SW480 (cell line): ENCODE results near the gene SMIM22.
A peak's percentile ranks its signal among the peaks of the same experiment; 100 is the strongest.

ENCODE experiments used
- DNase-seq: peaks from one replicate; pipeline ENCODE4 v3.0.0-alpha.2; 2016; ENCODE audit warnings: low spot score

SMIM22 gene

DNA sequence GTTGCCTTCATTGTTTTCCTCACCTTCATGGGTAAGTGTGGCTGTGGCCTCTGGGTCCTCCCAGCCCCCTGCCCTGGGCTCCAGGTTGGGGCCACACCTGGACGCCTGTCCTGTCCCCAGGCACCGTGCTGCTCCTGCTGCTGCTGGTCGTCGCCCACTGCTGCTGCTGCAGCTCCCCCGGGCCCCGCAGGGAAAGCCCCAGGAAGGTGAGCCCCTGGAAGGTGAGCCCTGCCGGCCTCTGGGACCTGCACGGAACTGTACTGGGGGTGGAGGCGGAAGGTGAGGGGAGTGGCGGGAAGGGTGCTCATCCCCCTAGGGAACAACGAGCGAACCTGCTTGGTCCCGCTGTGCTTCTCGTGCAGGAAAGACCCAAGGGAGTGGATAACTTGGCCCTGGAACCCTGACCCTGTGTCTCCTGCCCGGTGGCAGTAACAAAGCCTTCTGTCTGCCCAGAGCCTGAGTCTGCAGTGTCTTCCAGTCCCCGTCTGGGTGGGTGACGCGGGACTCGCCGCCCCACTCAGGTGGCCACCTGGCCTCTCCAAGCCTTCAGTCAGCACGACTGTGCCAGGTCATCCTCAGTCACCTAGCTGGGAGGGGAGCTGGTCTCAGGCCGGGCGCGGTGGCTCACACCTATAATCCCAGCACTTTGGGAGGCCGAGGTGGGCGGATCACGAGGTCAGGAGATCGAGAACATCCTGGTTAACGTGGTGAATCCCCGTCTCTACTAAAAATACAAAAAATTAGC, 831 bp downstream of the SMIM22 start:
- peak; percentile 32 for DNase-seq

GRCh38 chr16:4796982-4797804, 2.0 kb downstream of the SMIM22 start:
- no peak for DNase-seq

DNA sequence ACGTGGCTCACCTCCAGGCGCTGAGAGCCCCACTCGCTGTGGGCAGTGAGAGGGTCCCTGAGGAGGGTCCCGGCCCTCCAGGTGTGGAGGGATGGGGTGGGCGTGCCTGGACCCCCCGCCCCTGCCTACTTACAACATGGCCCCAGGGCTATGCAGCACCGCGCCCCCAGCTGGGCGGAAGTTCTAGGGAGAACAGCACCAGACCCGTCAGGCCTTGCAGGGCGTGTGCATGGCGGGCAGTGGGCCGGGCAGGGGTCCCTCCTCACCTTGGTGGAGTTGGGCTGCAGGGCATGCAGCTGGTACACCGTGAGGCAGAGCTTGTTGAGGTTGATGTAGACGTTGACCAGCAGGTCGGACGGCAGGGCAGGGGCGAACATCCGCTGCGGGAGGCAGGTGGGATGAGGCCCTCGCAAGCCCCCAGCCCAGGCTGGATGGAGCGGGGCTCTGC, 2.7 kb downstream of the SMIM22 start:
- DNase-seq = no peak

GRCh38 chr16:4798456-4798855, 3.3 kb downstream of the SMIM22 start:
- no peak for DNase-seq

DNA sequence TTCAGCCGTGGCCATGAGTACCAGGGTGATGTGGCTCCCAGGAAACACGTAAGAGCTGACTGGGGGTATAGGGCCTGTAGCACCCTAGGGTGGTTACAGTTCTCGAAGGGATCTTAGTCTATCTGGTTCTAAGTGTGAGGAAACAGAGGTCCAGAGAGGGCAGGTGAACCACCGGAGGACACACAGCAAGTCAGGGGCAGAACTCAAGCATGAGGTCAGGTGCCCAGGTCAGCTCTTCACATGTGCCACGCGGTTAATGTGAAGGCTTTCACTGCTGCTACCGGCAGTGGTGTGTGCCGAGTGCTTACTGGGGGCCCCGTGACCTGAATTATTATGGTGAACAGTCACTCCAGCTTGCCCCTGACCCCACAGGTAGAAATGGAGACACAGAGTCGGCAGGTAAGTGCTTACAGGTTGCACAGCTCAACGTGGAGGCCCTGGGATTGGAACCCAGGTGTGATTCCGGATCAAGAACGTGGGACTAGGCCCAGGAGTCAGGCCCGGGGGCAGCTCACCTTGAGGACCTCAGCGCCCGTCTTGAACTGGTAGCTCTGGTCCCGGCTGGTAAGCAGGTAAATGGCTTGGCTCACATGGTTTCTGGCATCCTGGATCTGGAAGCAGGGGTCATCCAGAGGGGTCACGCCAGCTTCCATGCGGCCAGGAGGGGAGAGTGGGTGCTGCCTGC, 4.1 kb downstream of the SMIM22 start:
- no peak for DNase-seq

GRCh38 chr16:4800290-4801041, 5.3 kb downstream of the SMIM22 start:
- peak; percentile 67 for DNase-seq

GRCh38 chr16:4801051-4801961, 6.1 kb downstream of the SMIM22 start:
- DNase-seq = no peak

- DNase-seq = peak; percentile 89
Measured at GRCh38 chr16:4801962-4802658, 6.9 kb downstream of the SMIM22 start, which contains the start of gene ROGDI. Gene ROGDI, minus strand, starts transcription at chr16:4802633. Its CDS starts 62 bp downstream, at chr16:4802571.

GRCh38 chr16:4802659-4803287, 7.6 kb downstream of the SMIM22 start:
- peak; percentile 93 for DNase-seq

GRCh38 chr16:4803401-4803844, 8.3 kb downstream of the SMIM22 start:
- DNase-seq = no peak

- no peak for DNase-seq
Measured at GRCh38 chr16:4803898-4804762, 9.0 kb downstream of the SMIM22 start.

DNA sequence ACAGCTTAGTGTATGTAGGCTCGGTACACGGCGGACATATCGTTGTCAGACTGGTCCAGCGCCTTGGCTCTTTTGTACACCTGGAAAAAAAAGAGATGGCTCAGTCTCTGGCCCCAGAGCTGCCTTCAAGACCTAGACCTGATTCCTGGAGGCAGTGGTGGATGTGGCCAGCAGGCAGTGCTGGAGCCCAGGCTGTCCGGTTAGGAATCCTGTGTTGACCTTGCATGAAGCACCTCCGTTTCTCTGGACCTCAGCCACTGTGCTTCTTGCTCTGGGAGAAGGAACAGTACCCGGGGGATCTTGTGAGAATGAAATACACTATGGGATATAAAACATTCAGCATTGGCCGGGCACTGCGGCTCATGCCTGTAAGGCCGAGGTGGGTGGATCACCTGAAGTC, 10.1 kb downstream of the SMIM22 start:
- no peak for DNase-seq

- DNase-seq = no peak
Measured at GRCh38 chr16:4806280-4806679, 11.1 kb downstream of the SMIM22 start.

DNA sequence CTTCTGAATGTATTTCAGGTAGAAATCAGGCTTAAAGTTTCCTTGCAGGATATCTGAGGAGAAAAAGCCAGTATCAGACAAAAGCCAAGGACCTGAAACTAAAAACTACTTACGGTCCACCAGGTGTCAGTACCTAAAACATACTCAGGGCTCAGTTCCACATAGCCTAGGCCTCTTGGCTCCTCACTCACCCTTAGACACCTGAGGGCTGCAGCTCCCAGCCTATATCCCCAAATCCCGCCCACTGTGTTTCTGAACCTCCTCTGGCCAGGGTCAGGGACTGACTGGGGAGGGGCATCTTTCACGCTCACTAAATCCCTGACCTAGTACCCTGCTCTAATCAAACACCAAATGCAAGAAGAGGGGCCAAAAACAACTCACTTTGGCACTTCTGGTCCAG, 16.1 kb downstream of the SMIM22 start:
- no peak for DNase-seq

GRCh38 chr16:4811773-4812172, 16.6 kb downstream of the SMIM22 start:
- DNase-seq = no peak

DNA sequence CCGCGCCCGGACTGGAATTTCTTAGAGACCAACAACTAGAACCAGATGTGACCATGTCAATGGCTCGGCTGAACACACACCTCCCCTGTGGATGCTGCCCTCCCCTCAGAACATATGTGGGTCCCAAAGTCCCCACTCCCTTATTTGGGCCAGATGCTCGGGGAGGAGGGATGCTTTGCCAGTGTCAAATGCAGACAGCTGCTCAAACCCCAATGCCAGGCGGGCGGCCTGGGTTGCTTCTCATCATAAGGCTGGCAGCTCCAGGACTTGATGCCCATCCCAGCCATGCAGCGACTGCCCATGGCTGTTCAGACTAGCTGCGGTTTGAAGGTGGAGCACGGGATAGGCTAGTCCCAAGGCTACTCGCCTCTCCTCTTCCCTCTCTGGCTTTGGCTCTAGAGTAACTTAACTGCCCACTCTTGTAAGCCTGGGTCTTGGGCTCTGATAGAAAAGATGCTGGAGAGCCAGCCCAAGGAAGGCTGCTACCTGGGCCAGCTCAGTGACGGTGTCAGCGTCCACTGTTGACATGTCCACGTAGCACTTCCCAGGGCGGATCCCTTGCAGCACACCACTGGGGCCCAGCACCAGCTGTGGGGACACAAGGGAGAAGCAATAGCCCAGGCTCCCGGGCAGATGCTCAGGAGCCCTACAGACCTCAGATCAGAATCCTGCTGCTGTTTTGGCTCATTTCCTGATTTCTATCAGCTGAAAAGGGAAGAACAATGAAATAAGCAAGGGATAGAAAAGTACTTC, 18.3 kb downstream of the SMIM22 start:
- DNase-seq = no peak

GRCh38 chr16:4814046-4814445, 18.9 kb downstream of the SMIM22 start:
- DNase-seq = no peak
